K562 (cell line): ENCODE data around the gene CDC45. TPM values are rescaled to one million over a fixed set of nuclear protein-coding genes. Genes with fewer than 3 reads are reported as not detected.

Experiments
- ATAC-seq: fragments of 200-7000 bp; cut with Tn5 transposase; 3 replicates; pipeline ENCODE4 v1.9.1; 2020; ENCODE audit warnings: moderate library complexity
- BruUV-seq: library from RNA; stranded (reverse); fragments of 400-500 nt; replicated peaks from 2 replicates; lab custom pipeline; 2021; lab: Mats Ljungman, UMichigan
- CTCF ChIA-PET: fragments of 300-600 bp; formaldehyde crosslinking; extraction: SDS; loops from one replicate; lab custom pipeline; 2021; ENCODE audit warnings: low intra/inter-chr PET ratio; lab: Yijun Ruan, JAX
- POLR2A ChIA-PET: fragments of 300-600, 350-650 bp; sonication (Branson Sonifier 250); formaldehyde crosslinking; extraction: SDS; loops from one replicate; lab custom pipeline; 2021; ENCODE audit warnings: antibody characterized with exemption, inconsistent platforms; lab: Yijun Ruan, JAX
- DNase-seq, 4 experiments: peaks; one replicate each; pipeline versions ENCODE4 v3.0.0 to v3.0.0-alpha.2; 2011 to 2018; ENCODE audit warnings: low spot score in 3 of 4, mixed read lengths in 3 of 4; ENCODE audit errors: extremely low read depth in 1 of 4
- FAIRE-seq: peaks from 2 replicates; lab custom pipeline; 2011; peaks lifted over from hg19 to GRCh38; lab: Jason Lieb, UNC
- H2AFZ ChIP-seq: 2 replicates; pipeline ENCODE4 v1.6.0; 2011; ENCODE audit warnings: low read depth, low read length, control low read depth, inconsistent platforms
- H3K27ac ChIP-seq: fragments of 200-600 bp; 3 replicates; pipeline ENCODE4 v1.8.0; 2011; ENCODE audit warnings: low read depth, mild to moderate bottlenecking, control low read depth, inconsistent platforms, low read length, moderate library complexity, mixed read lengths; ENCODE audit errors: extremely low read depth
- H3K27me3 ChIP-seq, 2 experiments: fragments of 300-600 bp in 1 of 2; 2 replicates in 1 of 2; 3 replicates in 1 of 2; pipeline versions ENCODE4 v1.6.0 to v1.8.0; 2011; ENCODE audit warnings: inconsistent platforms in 2 of 2, low read length in 2 of 2, mild to moderate bottlenecking in 1 of 2, mixed read lengths in 1 of 2, moderate library complexity in 1 of 2; ENCODE audit not compliant: control insufficient read depth in 2 of 2, insufficient read depth in 2 of 2
- H3K36me3 ChIP-seq: fragments of 300-600 bp; 3 replicates; pipeline ENCODE4 v1.8.0; 2011; ENCODE audit warnings: mild to moderate bottlenecking, low read length, inconsistent platforms; ENCODE audit not compliant: control insufficient read depth, insufficient read depth
- H3K4me1 ChIP-seq, 2 experiments: fragments of 200-600 bp in 1 of 2; replicated peaks in 1 of 2; 2 replicates in 1 of 2; 3 replicates in 1 of 2; pipeline versions ENCODE4 v1.5.1 to v1.8.0; 2011; ENCODE audit warnings: inconsistent platforms in 2 of 2, low read length in 2 of 2, mild to moderate bottlenecking in 1 of 2, mixed read lengths in 1 of 2, moderate library complexity in 1 of 2; ENCODE audit not compliant: control insufficient read depth in 2 of 2, insufficient read depth in 2 of 2
- H3K4me2 ChIP-seq: 2 replicates; pipeline ENCODE4 v1.6.1; 2011; ENCODE audit warnings: low read length, control low read depth, inconsistent platforms, mixed read lengths; ENCODE audit not compliant: insufficient read depth
- H3K4me3 ChIP-seq: fragments of 200-600 bp; sonication (generic), shearing (Covaris generic); 2 replicates; pipeline ENCODE4 v1.5.1; 2016; ENCODE audit warnings: control low read depth, inconsistent platforms
- H3K79me2 ChIP-seq: fragments of 200-600 bp; 3 replicates; pipeline ENCODE4 v1.8.0; 2011; ENCODE audit warnings: low read length, inconsistent platforms; ENCODE audit not compliant: control insufficient read depth, insufficient read depth
- H3K9ac ChIP-seq, 2 experiments: 2 replicates each; pipeline versions ENCODE4 v1.6.0 to v1.6.1; 2011; ENCODE audit warnings: low read depth in 2 of 2, low read length in 2 of 2, control low read depth in 1 of 2, inconsistent platforms in 1 of 2, mild to moderate bottlenecking in 1 of 2, mixed read lengths in 1 of 2; ENCODE audit not compliant: insufficient read depth in 1 of 2
- H3K9me1 ChIP-seq: one replicate; pipeline ENCODE4 v1.6.0; 2011; ENCODE audit warnings: inconsistent platforms, mild to moderate bottlenecking, low read length, moderate library complexity; ENCODE audit not compliant: control insufficient read depth, insufficient read depth
- H3K9me3 ChIP-seq: replicated peaks from 2 replicates; pipeline ENCODE4 v1.5.1; 2011; ENCODE audit warnings: low read depth, low read length, inconsistent platforms; ENCODE audit not compliant: control insufficient read depth, insufficient read depth
- H4K20me1 ChIP-seq: replicated peaks from 2 replicates; pipeline ENCODE4 v1.6.1; 2011; ENCODE audit warnings: low read length, inconsistent platforms, mixed read lengths; ENCODE audit not compliant: control insufficient read depth, insufficient read depth
- CEBPG ChIP-seq, 3 experiments: fragments of 200-800 bp in 1 of 3; sonication (Bioruptor generic) in 1 of 3; sonication (generic) in 1 of 3; formaldehyde crosslinking in 1 of 3; IDR thresholded peaks in 2 of 3; conservative IDR thresholded peaks in 1 of 3; 2 replicates each; pipeline versions ENCODE4 v1.6.1 to v1.8.0; 2016 to 2022; ENCODE audit warnings: missing compliant biosample characterization in 2 of 3, missing genetic modification characterization in 2 of 3, mild to moderate bottlenecking in 1 of 3, missing genetic modification reagents in 1 of 3
- CHD4 ChIP-seq: fragments of 200-600 bp; sonication (generic); IDR thresholded peaks from 3 replicates; pipeline ENCODE4 v1.6.1; 2012; ENCODE audit warnings: low read depth, mild to moderate bottlenecking, mixed read lengths, low read length, inconsistent platforms; ENCODE audit not compliant: insufficient read depth, insufficient replicate concordance, poor library complexity, severe bottlenecking
- HNRNPLL ChIP-seq: fragments of 200-400 bp; formaldehyde crosslinking; IDR thresholded peaks from 2 replicates; pipeline ENCODE4 v1.6.1; 2017; ENCODE audit warnings: low read length, low read depth, mild to moderate bottlenecking; ENCODE audit not compliant: poor library complexity, severe bottlenecking
- NBN ChIP-seq: fragments of 450-650 bp; IDR thresholded peaks from 2 replicates; pipeline ENCODE4 v1.6.1; 2016; ENCODE audit warnings: low read depth, mild to moderate bottlenecking
- RBM15 ChIP-seq: fragments of 200-400 bp; formaldehyde crosslinking; IDR thresholded peaks from 2 replicates; pipeline ENCODE4 v1.6.1; 2018; ENCODE audit warnings: mild to moderate bottlenecking, low read length, moderate library complexity; ENCODE audit not compliant: insufficient read depth
- ZNF165 ChIP-seq: fragments of 250-450 bp; sonication (Bioruptor Pico); IDR thresholded peaks from 2 replicates; pipeline ENCODE4 v1.4.0; 2020; ENCODE audit warnings: borderline replicate concordance
- ZNF57 ChIP-seq: fragments of 450-650 bp; formaldehyde crosslinking; IDR thresholded peaks from 2 replicates; pipeline ENCODE4 v1.4.0; 2020; ENCODE audit warnings: mild to moderate bottlenecking, moderate library complexity
- WGBS: fragments of 100-300 bp; shearing (Covaris generic); methylation state at CpG from one replicate; pipeline ENCODE4 v1.1.6; 2016; ENCODE audit warnings: low coverage, mixed read lengths; ENCODE audit not compliant: insufficient coverage; ENCODE audit errors: missing lambda C conversion rate; 5-methylcytosine and 5-hydroxymethylcytosine counted together
- in situ Hi-C: fragments of 300-500 bp; cut with MboI; formaldehyde crosslinking; loops from 4 replicates; pipeline ENCODE4 v1.15.0; 2018; ENCODE audit warnings: inconsistent platforms, mixed read lengths
- intact Hi-C: fragments of 100-400 bp; cut with micrococcal nuclease; formaldehyde crosslinking; loops from 2 replicates; pipeline ENCODE4 v1.14.2; 2022
- polyA plus RNA-seq, 8 experiments: library from polyadenylated mRNA; depleted of rRNA in 4 of 8; stranded (reverse) in 5 of 8; unstranded in 3 of 8; fragments of >200 nt; fragmentation: Nextera tagmentation in 2 of 8; fragmentation: Illumina TruSeq in 1 of 8; extraction: Ambion mirVana in 2 of 8; extraction: Trizol in 1 of 8; gene quantifications; 2 replicates each; pipeline versions ENCODE4 v1.2.1 to v1.2.3, GENCODE V29; 2011 to 2014; ENCODE audit warnings: inconsistent platforms in 1 of 8, missing spikeins in 1 of 8
- total RNA-seq, 7 experiments: library from RNA; depleted of rRNA in 6 of 7; stranded (reverse); fragments of >200 nt in 6 of 7; fragmentation: Illumina TruSeq in 2 of 7; extraction: Trizol in 2 of 7; gene quantifications; 2 replicates each; pipeline versions ENCODE4 v1.2.1 to v1.2.3, GENCODE V29; 2011 to 2021; ENCODE audit warnings: low replicate concordance in 1 of 7
- TF ChIP-seq, protein P1 (sequence below): fragments of 450-650 bp; IDR thresholded peaks from 2 replicates; pipeline ENCODE4 v1.7.0; 2016; ENCODE audit warnings: borderline replicate concordance
- TF ChIP-seq, protein P2 (sequence below): IDR thresholded peaks from 3 replicates; pipeline ENCODE4 v1.6.1; 2011; ENCODE audit warnings: borderline replicate concordance, mild to moderate bottlenecking, moderate library complexity; ENCODE audit not compliant: insufficient read length; ENCODE audit errors: extremely low read depth
- TF ChIP-seq, protein P3 (sequence below): fragments of 250-450 bp; sonication (Bioruptor Pico); IDR thresholded peaks from 2 replicates; pipeline ENCODE4 v1.4.0; 2020; ENCODE audit warnings: borderline replicate concordance
- TF ChIP-seq, protein P4 (sequence below): sonication (generic); formaldehyde crosslinking; IDR thresholded peaks from 2 replicates; pipeline ENCODE4 v1.8.0; 2022; ENCODE audit warnings: mild to moderate bottlenecking, missing genetic modification reagents

The CDC45 gene
- total and polyA plus RNA-seq, 9 of the 15 experiments (the other 6 are each of a cell fraction or from before 2014, with no cell fraction given) = 251 to 580 (median 410) TPM

DNA sequence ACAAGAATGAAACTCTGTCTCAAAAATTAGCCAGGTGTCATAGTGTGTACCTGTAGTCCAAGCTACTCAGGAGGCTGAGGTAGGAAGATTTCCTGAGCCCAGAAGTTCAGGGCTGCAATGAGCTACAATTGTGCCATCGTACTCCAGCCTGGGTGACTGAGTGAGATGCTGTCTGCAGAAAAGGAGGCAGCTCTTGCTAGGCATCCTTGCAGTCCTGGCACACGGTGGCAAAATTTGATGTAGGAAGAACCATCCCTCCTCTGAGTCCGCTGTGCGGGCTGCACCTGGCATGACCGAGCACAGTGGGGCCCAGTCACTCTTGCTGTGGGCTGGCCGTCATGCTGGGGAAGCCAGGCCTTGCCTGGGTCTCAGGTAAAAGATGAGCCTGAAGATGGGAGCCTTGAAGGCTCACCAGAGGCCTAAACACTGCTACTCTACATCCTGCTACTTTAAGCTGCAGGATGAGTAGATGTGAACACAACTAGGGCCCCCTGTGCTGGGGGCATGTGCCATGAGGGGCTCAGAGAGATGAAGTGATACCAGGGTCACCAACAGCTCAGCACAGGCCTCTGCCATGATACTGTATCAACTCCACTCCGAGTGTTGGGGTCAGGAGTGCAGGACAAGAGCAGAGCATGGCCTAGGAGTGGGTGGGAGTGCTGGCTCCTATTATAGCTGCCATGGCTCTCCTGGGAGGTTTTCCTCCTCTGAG lies 18.6 kb downstream of the CDC45 start (continued):
- TF ChIP-seq, protein P1, sequence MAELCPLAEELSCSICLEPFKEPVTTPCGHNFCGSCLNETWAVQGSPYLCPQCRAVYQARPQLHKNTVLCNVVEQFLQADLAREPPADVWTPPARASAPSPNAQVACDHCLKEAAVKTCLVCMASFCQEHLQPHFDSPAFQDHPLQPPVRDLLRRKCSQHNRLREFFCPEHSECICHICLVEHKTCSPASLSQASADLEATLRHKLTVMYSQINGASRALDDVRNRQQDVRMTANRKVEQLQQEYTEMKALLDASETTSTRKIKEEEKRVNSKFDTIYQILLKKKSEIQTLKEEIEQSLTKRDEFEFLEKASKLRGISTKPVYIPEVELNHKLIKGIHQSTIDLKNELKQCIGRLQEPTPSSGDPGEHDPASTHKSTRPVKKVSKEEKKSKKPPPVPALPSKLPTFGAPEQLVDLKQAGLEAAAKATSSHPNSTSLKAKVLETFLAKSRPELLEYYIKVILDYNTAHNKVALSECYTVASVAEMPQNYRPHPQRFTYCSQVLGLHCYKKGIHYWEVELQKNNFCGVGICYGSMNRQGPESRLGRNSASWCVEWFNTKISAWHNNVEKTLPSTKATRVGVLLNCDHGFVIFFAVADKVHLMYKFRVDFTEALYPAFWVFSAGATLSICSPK = no peak
- TF ChIP-seq CHD4 = no peak
- TF ChIP-seq, all 486 proteins: peak for 21

DNA sequence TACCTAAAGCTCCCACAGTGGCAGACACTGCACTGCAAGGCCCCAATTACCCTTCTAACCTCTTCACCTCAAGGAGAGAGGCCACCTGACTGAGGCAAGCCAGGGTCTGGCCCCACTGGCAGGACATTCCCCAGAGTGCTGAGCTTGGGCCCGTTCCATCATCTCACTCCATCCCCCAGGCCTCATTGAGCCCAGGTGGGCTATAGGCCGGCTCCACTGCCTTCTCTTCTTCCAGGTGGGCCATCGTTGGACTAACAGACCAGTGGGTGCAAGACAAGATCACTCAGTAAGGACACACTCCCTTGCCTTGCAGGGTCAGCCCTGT lies 19.1 kb downstream of the CDC45 start:
- DNase-seq = peak in 1 of 4 experiments; percentile 48
- Histone ChIP-seq H3K79me2 (no peaks in the 10 kb centered on the region), H3K4me1 (no peaks in the 10 kb centered on the region; a peak in 2 of 5 replicates), H3K27ac (no peak overlapping the region), H2AFZ (no peak overlapping the region), H3K9me1 (no peaks in the 10 kb centered on the region), H3K36me3 (peaks cover 100% of the 10 kb centered on the region), H3K4me3 (no peak overlapping the region), H3K27me3 (no peaks in the 10 kb centered on the region), H4K20me1 (no peaks in the 10 kb centered on the region; the same call in 1 of the 2 replicates), H3K9ac (no peak overlapping the region), H3K4me2 (no peak overlapping the region), H3K9me3 (no peaks in the 10 kb centered on the region)
- FAIRE-seq = no peak
- no peak; the same call in 2 of the 3 replicates for ATAC-seq
- intact Hi-C loops = no loop called here
- 95% methylated on average over 3 of the region's 3 CpGs for WGBS
- in situ Hi-C loops = no loop called here
- ChIA-PET CTCF (no interaction called here), POLR2A (interaction anchor here (0.5 to 5.1 kb wide), 9 partner anchors 9 to 413 kb away, joined by 3 to 46 read pairs (median 9); partner anchors contain the start of genes CDC45 and UFD1)
- BruUV-seq = no TSS peak
- TF ChIP-seq RBM15 (no peak), HNRNPLL (no peak), ZNF57 (CRISPR knock-in tag) (no peak), CEBPG (CRISPR knock-in tag; IDR thresholded peaks at IDR 0.05) (no peak), CEBPG (tag; conservative IDR thresholded peaks at IDR 0.05 in 1 of 2, IDR thresholded peaks at IDR 0.05 in 1 of 2) (no peak), ZNF165 (CRISPR knock-in tag) (no peak), NBN (no peak)
- TF ChIP-seq, protein P2, sequence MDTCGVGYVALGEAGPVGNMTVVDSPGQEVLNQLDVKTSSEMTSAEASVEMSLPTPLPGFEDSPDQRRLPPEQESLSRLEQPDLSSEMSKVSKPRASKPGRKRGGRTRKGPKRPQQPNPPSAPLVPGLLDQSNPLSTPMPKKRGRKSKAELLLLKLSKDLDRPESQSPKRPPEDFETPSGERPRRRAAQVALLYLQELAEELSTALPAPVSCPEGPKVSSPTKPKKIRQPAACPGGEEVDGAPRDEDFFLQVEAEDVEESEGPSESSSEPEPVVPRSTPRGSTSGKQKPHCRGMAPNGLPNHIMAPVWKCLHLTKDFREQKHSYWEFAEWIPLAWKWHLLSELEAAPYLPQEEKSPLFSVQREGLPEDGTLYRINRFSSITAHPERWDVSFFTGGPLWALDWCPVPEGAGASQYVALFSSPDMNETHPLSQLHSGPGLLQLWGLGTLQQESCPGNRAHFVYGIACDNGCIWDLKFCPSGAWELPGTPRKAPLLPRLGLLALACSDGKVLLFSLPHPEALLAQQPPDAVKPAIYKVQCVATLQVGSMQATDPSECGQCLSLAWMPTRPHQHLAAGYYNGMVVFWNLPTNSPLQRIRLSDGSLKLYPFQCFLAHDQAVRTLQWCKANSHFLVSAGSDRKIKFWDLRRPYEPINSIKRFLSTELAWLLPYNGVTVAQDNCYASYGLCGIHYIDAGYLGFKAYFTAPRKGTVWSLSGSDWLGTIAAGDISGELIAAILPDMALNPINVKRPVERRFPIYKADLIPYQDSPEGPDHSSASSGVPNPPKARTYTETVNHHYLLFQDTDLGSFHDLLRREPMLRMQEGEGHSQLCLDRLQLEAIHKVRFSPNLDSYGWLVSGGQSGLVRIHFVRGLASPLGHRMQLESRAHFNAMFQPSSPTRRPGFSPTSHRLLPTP = no peak
- TF ChIP-seq, protein P3, sequence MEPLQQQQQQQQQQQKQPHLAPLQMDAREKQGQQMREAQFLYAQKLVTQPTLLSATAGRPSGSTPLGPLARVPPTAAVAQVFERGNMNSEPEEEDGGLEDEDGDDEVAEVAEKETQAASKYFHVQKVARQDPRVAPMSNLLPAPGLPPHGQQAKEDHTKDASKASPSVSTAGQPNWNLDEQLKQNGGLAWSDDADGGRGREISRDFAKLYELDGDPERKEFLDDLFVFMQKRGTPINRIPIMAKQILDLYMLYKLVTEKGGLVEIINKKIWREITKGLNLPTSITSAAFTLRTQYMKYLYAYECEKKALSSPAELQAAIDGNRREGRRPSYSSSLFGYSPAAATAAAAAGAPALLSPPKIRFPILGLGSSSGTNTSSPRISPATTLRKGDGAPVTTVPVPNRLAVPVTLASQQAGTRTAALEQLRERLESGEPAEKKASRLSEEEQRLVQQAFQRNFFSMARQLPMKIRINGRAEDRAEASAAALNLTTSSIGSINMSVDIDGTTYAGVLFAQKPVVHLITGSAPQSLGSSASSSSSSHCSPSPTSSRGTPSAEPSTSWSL = no peak
- TF ChIP-seq, protein P4, sequence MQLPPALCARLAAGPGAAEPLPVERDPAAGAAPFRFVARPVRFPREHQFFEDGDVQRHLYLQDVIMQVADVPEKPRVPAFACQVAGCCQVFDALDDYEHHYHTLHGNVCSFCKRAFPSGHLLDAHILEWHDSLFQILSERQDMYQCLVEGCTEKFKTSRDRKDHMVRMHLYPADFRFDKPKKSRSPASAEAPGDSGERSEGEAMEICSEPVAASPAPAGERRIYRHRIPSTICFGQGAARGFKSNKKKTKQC (CRISPR knock-in tag) = no peak
